Measurements from ENCODE around the gene MAPK8IP1. TPM values are rescaled to one million over a fixed set of nuclear protein-coding genes. Genes with fewer than 3 reads are reported as not detected.

Gene MAPK8IP1
- total and polyA plus RNA-seq, 2 experiments from 2014 or later = 7.4 to 12.6 TPM

DNA sequence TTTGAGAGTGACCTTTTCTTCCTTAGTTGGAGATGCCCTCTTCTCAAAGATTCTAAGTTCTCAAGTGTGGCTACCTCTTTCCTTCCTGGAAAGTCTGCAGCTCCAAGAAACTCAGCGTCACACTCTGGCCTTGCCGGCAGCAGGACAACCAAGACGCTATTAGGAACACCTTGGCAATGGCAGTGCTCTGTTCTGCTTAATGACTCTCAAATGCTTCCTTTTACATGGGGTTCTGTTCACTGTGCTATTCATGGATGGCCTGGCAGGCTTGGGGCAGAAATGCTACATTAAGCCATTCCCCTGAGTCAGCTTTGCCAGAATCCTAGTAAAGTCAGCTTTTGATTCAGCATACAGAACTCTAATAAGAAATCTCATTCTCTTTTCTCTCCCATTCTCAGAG lies 62.9 kb downstream of the MAPK8IP1 start:
- DNase-seq (ENCODE audit: low read depth in 1 of 2, low spot score in 1 of 2) = no peak
- Histone ChIP-seq H3K4me1 (ENCODE audit: low read depth) (peaks cover 24% of the 10 kb centered on the region), H3K36me3 (peaks cover 65% of the 10 kb centered on the region), H3K4me3 (no peak overlapping the region), H3K27ac (peak overlapping the region; percentile 92), H3K27me3 (no peaks in the 10 kb centered on the region), H3K9me3 (ENCODE audit: low read depth) (no peaks in the 10 kb centered on the region)
- TF ChIP-seq, protein P1, sequence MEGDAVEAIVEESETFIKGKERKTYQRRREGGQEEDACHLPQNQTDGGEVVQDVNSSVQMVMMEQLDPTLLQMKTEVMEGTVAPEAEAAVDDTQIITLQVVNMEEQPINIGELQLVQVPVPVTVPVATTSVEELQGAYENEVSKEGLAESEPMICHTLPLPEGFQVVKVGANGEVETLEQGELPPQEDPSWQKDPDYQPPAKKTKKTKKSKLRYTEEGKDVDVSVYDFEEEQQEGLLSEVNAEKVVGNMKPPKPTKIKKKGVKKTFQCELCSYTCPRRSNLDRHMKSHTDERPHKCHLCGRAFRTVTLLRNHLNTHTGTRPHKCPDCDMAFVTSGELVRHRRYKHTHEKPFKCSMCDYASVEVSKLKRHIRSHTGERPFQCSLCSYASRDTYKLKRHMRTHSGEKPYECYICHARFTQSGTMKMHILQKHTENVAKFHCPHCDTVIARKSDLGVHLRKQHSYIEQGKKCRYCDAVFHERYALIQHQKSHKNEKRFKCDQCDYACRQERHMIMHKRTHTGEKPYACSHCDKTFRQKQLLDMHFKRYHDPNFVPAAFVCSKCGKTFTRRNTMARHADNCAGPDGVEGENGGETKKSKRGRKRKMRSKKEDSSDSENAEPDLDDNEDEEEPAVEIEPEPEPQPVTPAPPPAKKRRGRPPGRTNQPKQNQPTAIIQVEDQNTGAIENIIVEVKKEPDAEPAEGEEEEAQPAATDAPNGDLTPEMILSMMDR (IDR thresholded peaks at IDR 0.05; ENCODE audit: low read depth, low read length) = no peak

DNA sequence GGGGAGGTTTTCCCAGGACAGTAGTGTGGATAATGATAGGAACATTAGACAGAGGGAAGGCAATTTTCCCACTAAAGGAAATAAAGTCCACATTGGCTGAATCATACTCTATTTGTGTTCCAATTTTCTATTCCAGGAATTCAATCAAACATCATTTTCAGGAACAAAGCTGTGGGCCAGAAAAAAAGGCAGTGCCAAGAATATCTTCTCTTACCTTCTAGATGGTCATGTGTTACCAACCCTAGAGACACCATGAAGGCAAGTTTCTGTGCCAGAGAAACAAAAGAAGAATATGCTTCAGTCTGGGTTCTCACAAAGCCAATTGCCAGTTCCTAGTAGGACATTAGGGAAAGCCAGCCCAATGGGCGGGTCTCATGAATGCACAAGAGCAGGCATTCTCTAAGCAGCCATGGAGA lies 64.5 kb downstream of the MAPK8IP1 start:
- Histone ChIP-seq H3K27me3 (no peaks in the 10 kb centered on the region), H3K9me3 (ENCODE audit: low read depth) (no peaks in the 10 kb centered on the region), H3K4me3 (no peak overlapping the region), H3K27ac (no peak overlapping the region), H3K4me1 (ENCODE audit: low read depth) (peaks cover 18% of the 10 kb centered on the region), H3K36me3 (peaks cover 63% of the 10 kb centered on the region)
- TF ChIP-seq, protein P1 (IDR thresholded peaks at IDR 0.05; ENCODE audit: low read depth, low read length) = no peak
- no peak for DNase-seq (ENCODE audit: low read depth in 1 of 2, low spot score in 1 of 2)

Other genes with a start within 250 kb of the MAPK8IP1 start
- 3.1 and 4.3 TPM in 2 replicates for gene CHST1, start 220.0 kb upstream of the MAPK8IP1 start, total RNA-seq
- gene CHST1, start 220.0 kb upstream of the MAPK8IP1 start, polyA plus RNA-seq = 2.5 and 3.3 TPM in 2 replicates
- gene SLC35C1, start 80.5 kb upstream of the MAPK8IP1 start, total RNA-seq = 8.1 TPM in 2 replicates
- 7.1 and 15.1 TPM in 2 replicates for gene SLC35C1, start 80.5 kb upstream of the MAPK8IP1 start, polyA plus RNA-seq
- 31.5 and 50.5 TPM in 2 replicates for gene CRY2, start 38.2 kb upstream of the MAPK8IP1 start, total RNA-seq
- gene CRY2, start 38.2 kb upstream of the MAPK8IP1 start, polyA plus RNA-seq = 28.3 and 40.7 TPM in 2 replicates
- gene FREY1, start 21.6 kb downstream of the MAPK8IP1 start, total RNA-seq = 2.1 and 2.7 TPM in 2 replicates
- 0.42 TPM in 1 of 2 replicates, not detected in the other for gene FREY1, start 21.6 kb downstream of the MAPK8IP1 start, polyA plus RNA-seq
- gene PEX16, start 32.2 kb downstream of the MAPK8IP1 start, total RNA-seq = 39.9 and 43.0 TPM in 2 replicates
- gene PEX16, start 32.2 kb downstream of the MAPK8IP1 start, polyA plus RNA-seq = 29.0 and 38.9 TPM in 2 replicates
- 4.9 and 5.8 TPM in 2 replicates for gene LARGE2, start 37.0 kb downstream of the MAPK8IP1 start, total RNA-seq
- 4.5 and 9.2 TPM in 2 replicates for gene LARGE2, start 37.0 kb downstream of the MAPK8IP1 start, polyA plus RNA-seq
- 38.2 and 55.6 TPM in 2 replicates for gene PHF21A, start 235.8 kb downstream of the MAPK8IP1 start, total RNA-seq
- gene PHF21A, start 235.8 kb downstream of the MAPK8IP1 start, polyA plus RNA-seq = 42.1 and 51.4 TPM in 2 replicates